Transverse colon (tissue), 3 donors: ENCODE measurements around the gene MAGI2.

Source experiments
- POLR2A ChIP-seq: fragments of 450-650 bp; IDR thresholded peaks from one replicate; pipeline ENCODE4 v1.6.1; 2016; ENCODE audit warnings: antibody characterized with exemption, mild to moderate bottlenecking, moderate library complexity
- POLR2AphosphoS5 ChIP-seq, 3 donors: sonication (generic); formaldehyde crosslinking; IDR thresholded peaks; one replicate each; pipeline ENCODE4 v1.6.1; 2016; ENCODE audit warnings: antibody characterized with exemption in 3 of 3

DNA sequence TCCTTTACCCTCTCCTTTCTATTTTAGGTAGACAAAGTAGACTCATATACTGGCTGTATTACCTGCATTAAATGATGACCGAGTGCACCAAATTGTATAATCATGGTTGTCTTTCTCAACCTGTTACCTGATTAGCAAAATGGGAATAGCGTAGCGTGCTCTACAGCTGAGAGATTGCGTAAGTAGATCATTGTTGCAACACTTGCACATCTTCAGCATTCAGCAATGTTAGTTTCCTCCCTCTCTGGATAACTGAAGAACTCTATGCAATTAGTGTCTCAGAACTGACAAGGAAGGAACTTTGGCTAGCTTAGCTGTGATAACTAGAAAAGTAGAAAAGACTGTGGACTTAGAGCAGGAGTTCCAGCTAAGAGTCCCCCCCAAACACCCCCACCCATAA lies 867.5 kb downstream of the MAGI2 start:
- TF ChIP-seq POLR2AphosphoS5 (IDR thresholded peaks at IDR 0.05) (no peak), POLR2A (no peak)
